ENCODE data around the gene GPRASP2.

GPRASP2 gene

GRCh38 chrX:102745857-102746584, 33.8 kb downstream of the GPRASP2 start:
- no peak for DNase-seq

GRCh38 chrX:102765217-102765616, 53.0 kb downstream of the GPRASP2 start:
- DNase-seq: no peak

GRCh38 chrX:102765809-102766208, 53.6 kb downstream of the GPRASP2 start:
- DNase-seq: no peak

GRCh38 chrX:102767287-102767686, 55.0 kb downstream of the GPRASP2 start:
- DNase-seq: no peak

All from DMS53 (cell line).